ENCODE results near the gene TM2D1. TPM values are rescaled to one million over a fixed set of nuclear protein-coding genes. Genes with fewer than 3 reads are reported as not detected.
"Not testable (repeated sequence)": the region's sequence is repeated elsewhere in the genome, so short reads cannot be mapped to it uniquely, and the experiment has no call there.

The TM2D1 gene
- total RNA-seq, 4 donors from 2014 or later: 25.5 to 51.9 (median 36.2) TPM

GRCh38 chr1:61711969-61712368 lies 13.0 kb downstream of the TM2D1 start:
- Histone ChIP-seq H3K9me3 (no peaks in the 10 kb centered on the region), H3K36me3 (peaks cover 0 to 69% (median 14%) of the 10 kb centered on the region in 3 donors), H3K27ac (no peak overlapping the region), H3K4me1 (no peaks in the 10 kb centered on the region), H3K4me3 (no peak overlapping the region), H3K27me3 (no peaks in the 10 kb centered on the region)
- TF ChIP-seq POLR2A (IDR thresholded peaks at IDR 0.05) (no peak), CTCF (IDR thresholded peaks at IDR 0.05) (no peak)
- intact Hi-C loops (cut with DNase I): no loop called here
- no peak for DNase-seq

- H3K27me3 ChIP-seq; H3K27ac ChIP-seq; H3K9me3 ChIP-seq; intact Hi-C loops (cut with DNase I); H3K4me3 ChIP-seq; DNase-seq; H3K4me1 ChIP-seq: not testable (repeated sequence)
- WGBS, 2 donors: 76 to 86% methylated on average over 4 of the region's 4 CpGs
- peaks cover 0 to 71% (median 16%) of the 10 kb centered on the region in 3 donors for H3K36me3 ChIP-seq
These were observed 13.7 kb downstream of the TM2D1 start for GRCh38 chr1:61711257-61711656.

GRCh38 chr1:61709908-61710289 lies 15.0 kb downstream of the TM2D1 start:
- intact Hi-C loops (cut with DNase I): no loop called here
- Histone ChIP-seq H3K27ac (no peak overlapping the region), H3K27me3 (no peaks in the 10 kb centered on the region), H3K4me1 (no peaks in the 10 kb centered on the region), H3K9me3 (no peaks in the 10 kb centered on the region), H3K4me3 (no peak overlapping the region), H3K36me3 (peaks cover 0 to 85% (median 20%) of the 10 kb centered on the region in 3 donors)
- TF ChIP-seq CTCF (IDR thresholded peaks at IDR 0.05) (no peak), POLR2A (IDR thresholded peaks at IDR 0.05) (no peak)
- 100% methylated on average over 1 to 2 of the region's 2 CpGs for WGBS, 2 donors
- no peak for DNase-seq

GRCh38 chr1:61708953-61709907 lies 15.7 kb downstream of the TM2D1 start:
- Histone ChIP-seq H3K27ac (no peak overlapping the region), H3K4me1 (no peaks in the 10 kb centered on the region), H3K36me3 (peaks cover 0 to 85% (median 24%) of the 10 kb centered on the region in 3 donors), H3K27me3 (no peaks in the 10 kb centered on the region), H3K9me3 (no peaks in the 10 kb centered on the region), H3K4me3 (no peak overlapping the region)
- intact Hi-C loops (cut with DNase I): no loop called here
- no peak for DNase-seq
- WGBS, 2 donors: 92 to 99% methylated on average over 7 of the region's 7 CpGs
- no peak for TF ChIP-seq CTCF (IDR thresholded peaks at IDR 0.05)
- no peak for TF ChIP-seq POLR2A (IDR thresholded peaks at IDR 0.05)

- intact Hi-C loops (cut with DNase I): no loop called here
- H3K4me3 ChIP-seq: no peak overlapping the region
- TF ChIP-seq CTCF (IDR thresholded peaks at IDR 0.05) (no peak), POLR2A (IDR thresholded peaks at IDR 0.05) (no peak)
- H3K36me3 ChIP-seq: peaks cover 8 to 98% (median 14%) of the 10 kb centered on the region in 3 donors
- H3K4me1 ChIP-seq: no peaks in the 10 kb centered on the region
- H3K27me3 ChIP-seq: no peaks in the 10 kb centered on the region
- DNase-seq: no peak
- H3K27ac ChIP-seq: no peak overlapping the region
- no peaks in the 10 kb centered on the region for H3K9me3 ChIP-seq
- WGBS, 2 donors: 53 to 67% methylated on average over 3 of the region's 3 CpGs
These were observed 24.8 kb downstream of the TM2D1 start for GRCh38 chr1:61699911-61700851.

Data from esophagus squamous epithelium (tissue), 5 donors.